Tibial nerve (tissue), 4 donors: ENCODE measurements around the gene DENND2A.

Source experiments
- EP300 ChIP-seq, 2 donors: sonication (generic); formaldehyde crosslinking; IDR thresholded peaks; one replicate each; pipeline ENCODE4 v1.6.1; 2017; ENCODE audit warnings: antibody characterized with exemption in 2 of 2, mild to moderate bottlenecking in 1 of 2
- POLR2A ChIP-seq, 2 donors: fragments of 450-650 bp; IDR thresholded peaks; one replicate each; pipeline ENCODE4 v1.6.1; 2017; ENCODE audit warnings: antibody characterized with exemption in 2 of 2, mild to moderate bottlenecking in 2 of 2, moderate library complexity in 2 of 2
- TF ChIP-seq, protein P1 (sequence below), 5 experiments: fragments of 200-600 bp in 3 of 5; fragments of 450-650 bp in 2 of 5; sonication (generic) in 3 of 5; IDR thresholded peaks; one replicate each; pipeline ENCODE4 v1.5.1; 2016 to 2019; ENCODE audit warnings: antibody characterized with exemption in 5 of 5, mild to moderate bottlenecking in 3 of 5, moderate library complexity in 2 of 5

DNA sequence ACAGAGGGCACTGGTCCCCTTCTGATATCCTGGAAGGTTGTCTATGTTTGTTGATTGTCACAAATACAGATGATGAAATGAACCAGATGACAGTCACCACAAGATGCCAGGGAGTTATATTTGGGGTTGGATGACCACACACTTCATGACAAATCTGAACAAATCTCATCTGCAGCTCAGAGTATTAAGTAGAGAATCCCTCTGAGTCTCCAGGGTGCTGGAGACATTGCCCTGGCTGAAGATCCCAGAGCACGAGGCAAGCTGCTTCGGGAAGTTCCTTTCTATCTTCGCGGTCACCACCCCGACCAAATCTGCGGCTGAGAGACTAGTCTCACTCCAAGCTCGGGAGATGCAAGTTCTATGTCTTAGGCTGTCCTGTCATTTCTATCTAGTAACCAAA lies 9.0 kb downstream of the DENND2A start:
- TF ChIP-seq, protein P1, sequence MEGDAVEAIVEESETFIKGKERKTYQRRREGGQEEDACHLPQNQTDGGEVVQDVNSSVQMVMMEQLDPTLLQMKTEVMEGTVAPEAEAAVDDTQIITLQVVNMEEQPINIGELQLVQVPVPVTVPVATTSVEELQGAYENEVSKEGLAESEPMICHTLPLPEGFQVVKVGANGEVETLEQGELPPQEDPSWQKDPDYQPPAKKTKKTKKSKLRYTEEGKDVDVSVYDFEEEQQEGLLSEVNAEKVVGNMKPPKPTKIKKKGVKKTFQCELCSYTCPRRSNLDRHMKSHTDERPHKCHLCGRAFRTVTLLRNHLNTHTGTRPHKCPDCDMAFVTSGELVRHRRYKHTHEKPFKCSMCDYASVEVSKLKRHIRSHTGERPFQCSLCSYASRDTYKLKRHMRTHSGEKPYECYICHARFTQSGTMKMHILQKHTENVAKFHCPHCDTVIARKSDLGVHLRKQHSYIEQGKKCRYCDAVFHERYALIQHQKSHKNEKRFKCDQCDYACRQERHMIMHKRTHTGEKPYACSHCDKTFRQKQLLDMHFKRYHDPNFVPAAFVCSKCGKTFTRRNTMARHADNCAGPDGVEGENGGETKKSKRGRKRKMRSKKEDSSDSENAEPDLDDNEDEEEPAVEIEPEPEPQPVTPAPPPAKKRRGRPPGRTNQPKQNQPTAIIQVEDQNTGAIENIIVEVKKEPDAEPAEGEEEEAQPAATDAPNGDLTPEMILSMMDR (IDR thresholded peaks at IDR 0.05), result no peak
- TF ChIP-seq POLR2A (IDR thresholded peaks at IDR 0.05) (no peak), EP300 (IDR thresholded peaks at IDR 0.05) (peak in 1 of 2 donors; percentile 16)
